Stimulated activated effector memory CD8-positive, alpha-beta T cell treated with anti-CD3 and anti-CD28 coated beads, Interleukin-12 subunit alpha, Interleukin-12 subunit beta, amount 100 ng/mL, for 72 hours (primary cell): ENCODE measurements around the gene PCDH9.

Experiments
- ATAC-seq: fragments of 150-1000 bp; cut with Tn5 transposase; 2 replicates; pipeline ENCODE4 v1.10.0; 2021
- DNase-seq, 2 donors: peaks; one replicate each; pipeline ENCODE4 v3.0.0; 2021 to 2022; ENCODE audit warnings: low spot score in 2 of 2
- H3K27ac Mint-ChIP-seq: one replicate; pipeline ENCODE4 v1.8.0; 2022; ENCODE audit warnings: mild to moderate bottlenecking, mixed read lengths
- H3K36me3 Mint-ChIP-seq: one replicate; pipeline ENCODE4 v1.8.0; 2022; ENCODE audit warnings: mild to moderate bottlenecking, mixed read lengths
- H3K4me1 Mint-ChIP-seq: one replicate; pipeline ENCODE4 v1.8.0; 2022; ENCODE audit warnings: mixed read lengths
- H3K4me3 Mint-ChIP-seq: one replicate; pipeline ENCODE4 v1.8.0; 2022; ENCODE audit warnings: mild to moderate bottlenecking, mixed read lengths
- H3K9me3 Mint-ChIP-seq: one replicate; pipeline ENCODE4 v1.8.0; 2022; ENCODE audit warnings: mixed read lengths

The PCDH9 gene

DNA sequence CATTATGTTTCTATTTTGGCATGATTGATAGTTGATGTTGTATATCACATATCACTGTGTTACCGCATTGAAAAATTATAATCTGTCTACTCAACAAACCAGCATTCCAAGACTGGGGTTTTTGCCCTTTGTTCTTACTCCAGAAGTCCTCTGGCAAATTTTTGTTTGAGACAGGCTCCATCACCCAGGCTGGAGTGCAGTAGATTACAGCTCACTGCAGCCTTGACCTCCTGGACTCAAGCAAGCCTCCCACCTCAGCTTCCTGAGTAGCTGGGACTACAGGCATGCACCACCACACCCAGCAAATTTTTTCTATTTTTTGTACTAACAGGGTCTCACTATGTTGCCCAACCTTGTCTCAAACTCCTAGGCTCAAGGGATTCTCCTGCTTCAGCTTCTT lies 741.0 kb downstream of the PCDH9 start:
- no peak for DNase-seq
- Mint-ChIP-seq H3K27ac (no peak overlapping the region), H3K4me3 (no peak overlapping the region), H3K36me3 (no peaks in the 10 kb centered on the region), H3K9me3 (peaks cover 3% of the 10 kb centered on the region), H3K4me1 (no peaks in the 10 kb centered on the region)
- ATAC-seq = no peak

DNA sequence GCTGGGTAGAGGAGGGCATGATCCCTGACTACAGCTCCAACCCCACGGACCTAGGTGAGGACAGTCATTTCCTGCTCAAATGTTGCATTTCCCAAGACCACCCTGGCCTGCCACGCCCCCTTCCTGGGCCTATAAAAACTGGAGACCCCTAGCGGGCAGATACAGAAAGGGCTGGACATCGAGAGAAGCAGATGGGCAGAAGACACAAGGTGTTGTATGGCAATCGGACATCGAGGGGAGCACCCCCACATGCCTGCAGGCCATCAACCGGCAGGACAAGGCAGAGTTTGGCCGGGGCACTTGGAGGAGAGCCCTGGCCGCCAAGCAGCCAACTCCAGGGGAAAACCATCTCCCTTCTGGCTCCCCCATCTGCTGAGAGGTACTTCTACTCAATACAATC lies 746.4 kb downstream of the PCDH9 start:
- DNase-seq = no peak
- no peak overlapping the region for H3K27ac Mint-ChIP-seq

DNA sequence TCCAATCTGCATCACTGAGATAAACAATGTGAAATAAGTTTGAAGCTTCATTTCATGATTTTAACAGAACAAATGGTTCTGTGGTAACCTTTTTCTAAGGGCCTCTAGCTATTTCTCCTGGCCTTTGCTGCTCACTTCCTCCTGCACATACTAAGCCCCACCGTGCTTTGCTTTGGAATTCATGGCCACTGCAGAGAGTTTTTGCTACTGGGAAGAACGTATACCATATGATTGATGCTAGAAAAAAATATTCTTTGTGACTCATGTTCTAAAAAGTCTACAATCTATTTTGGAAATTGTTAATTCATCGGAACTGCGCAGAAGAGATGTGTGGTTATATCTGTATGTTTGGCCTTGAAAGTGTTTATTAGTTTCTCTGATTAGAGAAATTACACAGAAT lies 747.3 kb downstream of the PCDH9 start:
- no peak for DNase-seq
- H3K27ac Mint-ChIP-seq = no peak overlapping the region
- no peaks in the 10 kb centered on the region for H3K4me1 Mint-ChIP-seq
- H3K4me3 Mint-ChIP-seq = no peak overlapping the region
- no peak for ATAC-seq
- peaks cover 11% of the 10 kb centered on the region for H3K9me3 Mint-ChIP-seq
- no peaks in the 10 kb centered on the region for H3K36me3 Mint-ChIP-seq

More for the DNA sequence above, 746.4 kb downstream of the PCDH9 start:
- peaks cover 11% of the 10 kb centered on the region for H3K9me3 Mint-ChIP-seq
- no peaks in the 10 kb centered on the region for H3K4me1 Mint-ChIP-seq
- H3K4me3 Mint-ChIP-seq = no peak overlapping the region
- no peak for ATAC-seq
- no peaks in the 10 kb centered on the region for H3K36me3 Mint-ChIP-seq

DNA sequence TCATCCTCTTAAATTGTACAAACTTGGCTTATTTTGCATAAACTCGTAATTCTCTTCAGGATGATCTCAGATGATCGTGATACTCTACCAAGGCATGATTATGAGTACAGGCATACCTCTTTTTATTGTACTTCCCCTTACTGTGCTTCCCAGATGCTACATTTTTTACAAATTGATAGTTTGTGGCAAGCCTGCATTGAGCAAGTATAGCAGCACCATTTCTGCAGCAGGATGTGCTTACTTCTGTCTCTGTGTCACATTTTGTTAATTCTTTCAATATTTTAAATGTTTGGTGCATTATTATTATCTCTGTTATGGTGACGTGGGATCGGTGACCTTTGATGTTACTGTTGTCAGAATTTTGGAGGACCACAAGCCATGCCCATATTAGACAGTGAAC lies 752.3 kb downstream of the PCDH9 start:
- no peaks in the 10 kb centered on the region for H3K36me3 Mint-ChIP-seq
- H3K4me3 Mint-ChIP-seq = no peak overlapping the region
- no peaks in the 10 kb centered on the region for H3K4me1 Mint-ChIP-seq
- no peak for ATAC-seq
- no peak overlapping the region for H3K27ac Mint-ChIP-seq
- H3K9me3 Mint-ChIP-seq = peaks cover 11% of the 10 kb centered on the region
- no peak for DNase-seq

DNA sequence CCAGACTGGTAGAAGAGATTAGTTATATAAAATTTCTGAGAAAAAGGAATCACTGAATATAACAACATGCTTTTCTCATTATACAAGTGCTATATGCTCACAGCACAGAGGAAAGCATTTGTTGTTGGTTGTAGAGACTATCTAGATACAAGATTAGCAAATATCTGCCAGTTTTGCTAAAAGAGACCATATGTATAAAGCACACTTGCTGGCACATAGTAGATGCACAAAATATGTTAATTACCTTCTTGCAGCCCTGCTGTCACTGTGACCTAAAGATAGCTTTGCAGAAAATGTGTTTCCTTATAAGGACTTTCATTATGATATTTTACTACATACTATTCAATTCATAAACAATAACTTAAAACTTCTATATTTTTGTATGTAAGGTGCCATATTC lies 755.1 kb downstream of the PCDH9 start:
- Mint-ChIP-seq H3K9me3 (peaks cover 7% of the 10 kb centered on the region), H3K27ac (no peak overlapping the region), H3K4me1 (no peaks in the 10 kb centered on the region), H3K4me3 (no peak overlapping the region), H3K36me3 (no peaks in the 10 kb centered on the region)
- DNase-seq = no peak
- ATAC-seq = no peak

DNA sequence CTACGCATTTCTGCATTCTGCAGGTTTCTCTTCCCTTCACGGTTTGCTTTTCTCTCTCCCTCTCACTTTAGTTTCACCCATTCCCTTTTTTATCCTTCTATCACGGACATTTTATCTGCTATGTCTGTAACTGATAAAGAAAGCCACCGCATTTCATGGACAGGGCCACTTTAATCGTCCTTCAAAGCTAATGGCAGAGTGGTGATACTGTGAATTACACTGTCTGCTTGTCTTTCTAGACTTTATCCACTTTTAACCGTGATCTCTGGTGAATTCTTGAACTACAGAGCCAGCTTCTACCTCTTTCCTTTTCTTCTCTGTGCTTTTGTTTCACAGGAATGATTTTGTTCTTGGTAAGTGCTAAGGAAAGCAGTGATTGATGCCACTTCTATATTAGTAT lies 760.4 kb downstream of the PCDH9 start:
- H3K4me3 Mint-ChIP-seq = no peak overlapping the region
- no peak overlapping the region for H3K27ac Mint-ChIP-seq
- H3K4me1 Mint-ChIP-seq = no peaks in the 10 kb centered on the region
- no peaks in the 10 kb centered on the region for H3K36me3 Mint-ChIP-seq
- no peak for ATAC-seq
- no peak for DNase-seq
- H3K9me3 Mint-ChIP-seq = peaks cover 18% of the 10 kb centered on the region

DNA sequence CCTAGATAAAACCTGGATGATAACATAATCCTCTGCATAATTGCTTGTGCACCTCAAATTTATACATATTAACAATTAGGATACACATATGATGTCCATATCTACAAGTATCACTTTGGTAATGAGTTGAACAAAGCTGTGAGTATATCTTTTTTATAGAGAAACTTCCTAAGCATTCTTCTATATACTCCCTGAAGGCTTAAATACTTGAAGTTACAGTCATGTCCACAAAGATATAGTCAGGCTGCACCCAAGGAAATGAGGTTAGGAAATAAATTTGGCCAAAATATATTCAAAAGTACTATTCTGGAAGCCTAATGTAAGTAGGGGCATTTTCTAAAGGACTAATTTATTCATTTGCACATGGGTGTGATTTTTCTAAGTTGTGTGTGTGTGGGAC lies 761.5 kb downstream of the PCDH9 start:
- no peaks in the 10 kb centered on the region for H3K36me3 Mint-ChIP-seq
- no peak overlapping the region for H3K27ac Mint-ChIP-seq
- DNase-seq (no peak), ATAC-seq (no peak)
- no peaks in the 10 kb centered on the region for H3K4me1 Mint-ChIP-seq
- peaks cover 18% of the 10 kb centered on the region for H3K9me3 Mint-ChIP-seq
- no peak overlapping the region for H3K4me3 Mint-ChIP-seq

DNA sequence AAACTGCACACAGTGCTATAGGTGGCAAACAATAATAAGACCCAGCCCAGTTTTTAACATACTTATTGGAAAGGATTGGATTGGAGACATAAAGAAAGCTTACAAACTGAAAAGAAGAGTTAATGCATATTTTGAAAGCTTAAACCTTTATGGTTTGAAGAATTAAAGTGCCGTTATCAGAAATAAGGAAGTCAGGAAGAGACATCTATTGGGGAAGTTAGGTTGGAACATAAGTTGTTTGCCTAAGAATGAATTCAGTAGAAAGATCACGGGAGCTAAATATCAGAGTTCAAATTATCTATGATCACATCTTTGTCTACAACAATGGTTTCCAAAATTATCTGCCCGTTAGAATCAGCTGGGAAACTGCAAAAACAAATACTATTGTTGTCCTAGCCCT lies 767.9 kb downstream of the PCDH9 start:
- H3K27ac Mint-ChIP-seq = no peak overlapping the region
- H3K4me3 Mint-ChIP-seq = no peak overlapping the region
- no peaks in the 10 kb centered on the region for H3K36me3 Mint-ChIP-seq
- H3K9me3 Mint-ChIP-seq = peaks cover 10% of the 10 kb centered on the region
- no peak for DNase-seq
- ATAC-seq = no peak
- H3K4me1 Mint-ChIP-seq = no peaks in the 10 kb centered on the region

DNA sequence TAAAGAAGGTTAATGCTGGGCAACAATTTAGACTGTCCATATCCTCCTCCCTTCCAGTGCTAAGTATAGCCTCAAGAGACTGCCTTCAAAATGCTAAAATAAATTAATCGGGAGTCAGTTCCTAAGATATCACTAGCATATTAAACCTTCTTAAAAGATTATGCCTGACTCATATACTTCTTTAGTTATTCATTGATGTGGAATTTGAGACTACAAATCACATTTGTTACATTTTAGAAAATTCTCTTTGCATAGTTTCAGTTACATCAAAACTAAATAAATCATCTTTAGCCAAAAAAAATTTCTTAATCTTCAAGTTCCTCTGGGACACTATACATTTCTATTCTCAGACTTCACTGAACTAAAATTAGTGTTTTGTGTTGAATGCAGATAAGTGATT lies 769.1 kb downstream of the PCDH9 start:
- no peak for DNase-seq
- H3K4me1 Mint-ChIP-seq = no peaks in the 10 kb centered on the region
- H3K9me3 Mint-ChIP-seq = peaks cover 8% of the 10 kb centered on the region
- ATAC-seq = no peak
- no peak overlapping the region for H3K4me3 Mint-ChIP-seq
- H3K27ac Mint-ChIP-seq = no peak overlapping the region
- no peaks in the 10 kb centered on the region for H3K36me3 Mint-ChIP-seq

DNA sequence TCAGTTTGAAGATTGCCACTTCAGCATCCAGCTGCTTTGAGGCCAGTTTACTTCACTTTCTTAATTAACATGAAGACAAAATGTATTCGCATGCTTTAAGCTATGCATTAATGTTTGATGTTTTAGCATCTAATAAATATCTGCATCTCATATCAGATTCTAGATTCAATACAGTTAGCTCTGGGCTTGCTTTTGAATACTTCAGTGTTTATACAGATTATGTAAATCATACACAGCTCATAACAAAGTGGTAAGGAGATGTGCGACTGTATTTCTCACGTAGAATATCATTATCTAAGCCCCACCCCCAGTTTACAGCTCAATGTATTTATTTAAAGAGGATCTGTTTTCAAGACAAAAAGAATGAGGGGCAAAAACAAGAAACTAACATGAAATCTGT lies 770.5 kb downstream of the PCDH9 start:
- no peaks in the 10 kb centered on the region for H3K36me3 Mint-ChIP-seq
- no peak overlapping the region for H3K4me3 Mint-ChIP-seq
- DNase-seq (no peak), ATAC-seq (no peak)
- H3K9me3 Mint-ChIP-seq = peaks cover 8% of the 10 kb centered on the region
- no peaks in the 10 kb centered on the region for H3K4me1 Mint-ChIP-seq
- no peak overlapping the region for H3K27ac Mint-ChIP-seq

DNA sequence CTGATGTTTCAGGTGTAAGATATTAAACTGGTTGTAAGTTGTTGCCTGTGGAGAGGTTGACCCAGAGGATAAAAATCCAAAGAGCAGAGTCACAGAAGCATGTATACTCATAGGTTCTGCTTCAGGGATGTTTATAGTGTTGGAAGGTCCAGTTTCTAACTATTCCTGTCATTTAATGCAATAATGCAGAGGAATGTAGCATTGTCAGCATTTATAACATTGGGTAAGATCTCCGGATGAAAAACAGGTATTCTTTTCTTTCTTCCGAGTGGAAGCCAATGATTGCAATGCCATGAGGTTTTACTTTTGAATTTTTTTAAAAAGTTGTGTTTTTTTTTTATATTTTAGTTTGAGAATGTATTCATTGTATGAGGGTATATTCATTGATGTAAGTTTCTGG lies 771.0 kb downstream of the PCDH9 start:
- Mint-ChIP-seq H3K4me1 (no peaks in the 10 kb centered on the region), H3K4me3 (no peak overlapping the region), H3K36me3 (no peaks in the 10 kb centered on the region), H3K27ac (no peak overlapping the region), H3K9me3 (peaks cover 8% of the 10 kb centered on the region)
- DNase-seq = no peak
- no peak for ATAC-seq

DNA sequence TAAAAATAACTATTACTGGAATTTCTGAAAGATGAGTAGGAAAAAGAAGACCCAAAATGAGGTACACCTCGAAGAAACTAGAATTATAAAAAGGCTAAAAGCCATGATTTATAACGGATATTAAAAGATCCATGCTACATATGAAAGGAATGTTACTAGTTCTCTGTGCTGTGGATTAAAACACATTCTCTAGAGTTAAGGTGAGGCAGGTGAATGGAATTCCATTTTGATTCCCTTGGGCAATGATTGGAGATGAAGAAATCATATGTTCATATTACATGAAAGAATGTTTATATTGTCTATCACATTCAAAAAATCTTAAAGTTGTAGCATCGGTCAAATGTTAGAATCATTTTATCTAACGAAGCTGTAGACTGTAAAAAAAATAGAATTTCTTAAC lies 783.7 kb downstream of the PCDH9 start:
- no peak for ATAC-seq
- H3K4me1 Mint-ChIP-seq = no peaks in the 10 kb centered on the region
- no peak for DNase-seq
- no peaks in the 10 kb centered on the region for H3K36me3 Mint-ChIP-seq
- no peak overlapping the region for H3K27ac Mint-ChIP-seq
- peaks cover 3% of the 10 kb centered on the region for H3K9me3 Mint-ChIP-seq
- no peak overlapping the region for H3K4me3 Mint-ChIP-seq

DNA sequence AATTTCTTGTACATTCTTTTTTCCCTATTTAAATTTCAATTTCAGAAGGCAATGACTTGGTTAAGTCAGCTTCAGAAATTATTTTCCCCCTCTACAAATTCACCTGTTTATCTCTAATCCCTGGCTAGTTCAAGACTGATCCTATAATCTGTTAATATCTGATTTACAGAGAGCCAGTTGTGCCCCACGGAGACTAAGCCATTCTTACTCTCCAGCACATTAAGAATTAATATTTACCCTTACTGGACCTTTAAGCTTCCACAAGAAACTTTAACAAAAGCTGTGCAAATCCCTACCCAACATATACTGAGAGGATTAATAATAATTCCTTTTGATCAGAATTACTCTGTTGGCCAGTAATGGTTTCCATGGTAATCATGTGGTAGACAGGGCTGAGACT lies 786.2 kb downstream of the PCDH9 start:
- H3K4me3 Mint-ChIP-seq = no peak overlapping the region
- no peaks in the 10 kb centered on the region for H3K36me3 Mint-ChIP-seq
- H3K4me1 Mint-ChIP-seq = no peaks in the 10 kb centered on the region
- no peak overlapping the region for H3K27ac Mint-ChIP-seq
- no peak for ATAC-seq
- peaks cover 3% of the 10 kb centered on the region for H3K9me3 Mint-ChIP-seq
- no peak for DNase-seq

DNA sequence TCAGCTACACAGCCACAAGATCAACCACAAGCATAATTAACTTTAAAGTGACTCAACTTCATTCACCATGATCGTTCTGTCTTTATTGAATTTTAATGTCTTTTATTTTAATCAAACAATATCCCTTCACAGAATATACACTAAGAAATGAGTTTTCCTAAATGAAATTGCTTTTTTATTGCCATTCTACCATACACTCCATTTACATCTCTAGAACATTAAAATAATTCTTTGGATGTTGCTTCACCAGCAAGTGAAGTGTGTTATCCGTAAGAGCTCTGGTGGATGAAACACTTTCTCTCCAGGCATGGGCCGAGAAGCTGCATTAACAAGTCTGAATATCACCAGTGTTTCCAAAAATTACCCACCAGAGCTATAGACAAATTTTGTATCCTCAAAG lies 789.2 kb downstream of the PCDH9 start:
- no peaks in the 10 kb centered on the region for H3K36me3 Mint-ChIP-seq
- H3K9me3 Mint-ChIP-seq = peaks cover 3% of the 10 kb centered on the region
- DNase-seq = no peak
- no peak overlapping the region for H3K27ac Mint-ChIP-seq
- no peaks in the 10 kb centered on the region for H3K4me1 Mint-ChIP-seq
- no peak overlapping the region for H3K4me3 Mint-ChIP-seq
- ATAC-seq = no peak

DNA sequence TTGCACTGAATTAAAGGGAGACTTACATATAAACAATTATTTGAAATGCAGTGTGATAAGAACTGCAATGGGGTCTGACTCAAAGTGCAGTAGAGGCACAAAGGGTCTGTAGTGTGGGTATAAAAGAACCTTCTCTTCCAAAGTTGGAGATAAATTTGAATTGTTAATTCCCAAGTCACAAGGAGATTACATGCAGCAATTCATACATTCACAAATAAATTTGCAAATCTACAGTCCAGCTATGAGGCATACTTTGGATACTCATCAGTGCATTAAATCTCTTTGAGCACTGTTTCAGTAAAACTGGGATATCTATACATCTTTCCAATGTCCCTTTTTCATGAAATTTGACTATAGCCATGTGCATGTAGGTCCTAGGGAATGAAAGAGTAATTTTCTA lies 799.4 kb downstream of the PCDH9 start:
- ATAC-seq (no peak), DNase-seq (no peak)
- no peak overlapping the region for H3K4me3 Mint-ChIP-seq
- H3K9me3 Mint-ChIP-seq = peaks cover 5% of the 10 kb centered on the region
- no peak overlapping the region for H3K27ac Mint-ChIP-seq
- H3K36me3 Mint-ChIP-seq = no peaks in the 10 kb centered on the region
- H3K4me1 Mint-ChIP-seq = no peaks in the 10 kb centered on the region

DNA sequence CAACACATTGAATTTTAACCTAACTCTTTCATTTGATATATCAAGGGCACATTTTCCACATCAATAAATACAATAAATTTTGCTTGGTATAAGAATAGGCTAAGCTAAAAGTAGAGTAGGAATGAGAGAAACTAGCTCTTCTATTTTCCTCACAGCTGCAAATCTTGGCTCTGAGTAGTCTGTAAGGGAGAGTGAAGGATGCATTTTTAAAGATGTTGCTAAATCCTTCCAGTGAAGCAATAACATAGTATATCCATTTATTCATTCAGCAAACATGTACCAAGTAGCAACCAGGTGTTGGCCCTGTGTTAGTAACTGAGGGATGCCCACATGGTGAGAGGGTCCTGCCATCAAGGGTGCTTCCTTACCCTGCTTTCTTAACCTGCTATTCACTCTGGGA lies 799.9 kb downstream of the PCDH9 start:
- Mint-ChIP-seq H3K4me3 (no peak overlapping the region), H3K9me3 (peaks cover 5% of the 10 kb centered on the region), H3K36me3 (no peaks in the 10 kb centered on the region), H3K27ac (no peak overlapping the region), H3K4me1 (no peaks in the 10 kb centered on the region)
- no peak for DNase-seq
- no peak for ATAC-seq

DNA sequence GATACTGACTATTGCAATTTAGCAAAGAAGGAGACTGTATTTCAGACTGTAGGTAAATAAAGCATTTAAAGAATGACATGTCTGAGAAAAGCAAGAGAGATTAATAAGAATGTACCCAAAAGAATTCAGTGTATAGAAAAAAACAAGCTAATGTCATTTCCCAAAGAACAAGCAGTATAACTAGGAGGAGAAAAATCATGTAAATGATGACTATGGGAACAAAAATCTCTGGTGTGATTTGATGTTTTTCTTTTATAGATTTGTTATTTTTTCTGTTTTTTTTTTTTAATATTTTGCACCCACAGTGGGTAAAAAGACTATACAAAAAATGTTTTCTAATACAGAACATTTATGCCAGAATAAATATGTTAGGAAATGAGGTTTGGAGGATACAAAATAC lies 801.0 kb downstream of the PCDH9 start:
- Mint-ChIP-seq H3K36me3 (no peaks in the 10 kb centered on the region), H3K4me1 (no peaks in the 10 kb centered on the region)
- ATAC-seq = no peak

More for the DNA sequence above, 801.0 kb downstream of the PCDH9 start:
- no peak for DNase-seq
- no peak overlapping the region for H3K4me3 Mint-ChIP-seq
- H3K27ac Mint-ChIP-seq = no peak overlapping the region
- H3K9me3 Mint-ChIP-seq = peaks cover 5% of the 10 kb centered on the region
